ENCODE measurements around the gene KIF16B.
"Not testable (repeated sequence)": the region's sequence is repeated elsewhere in the genome, so short reads cannot be mapped to it uniquely, and the experiment has no call there.

Gene KIF16B, protein sequence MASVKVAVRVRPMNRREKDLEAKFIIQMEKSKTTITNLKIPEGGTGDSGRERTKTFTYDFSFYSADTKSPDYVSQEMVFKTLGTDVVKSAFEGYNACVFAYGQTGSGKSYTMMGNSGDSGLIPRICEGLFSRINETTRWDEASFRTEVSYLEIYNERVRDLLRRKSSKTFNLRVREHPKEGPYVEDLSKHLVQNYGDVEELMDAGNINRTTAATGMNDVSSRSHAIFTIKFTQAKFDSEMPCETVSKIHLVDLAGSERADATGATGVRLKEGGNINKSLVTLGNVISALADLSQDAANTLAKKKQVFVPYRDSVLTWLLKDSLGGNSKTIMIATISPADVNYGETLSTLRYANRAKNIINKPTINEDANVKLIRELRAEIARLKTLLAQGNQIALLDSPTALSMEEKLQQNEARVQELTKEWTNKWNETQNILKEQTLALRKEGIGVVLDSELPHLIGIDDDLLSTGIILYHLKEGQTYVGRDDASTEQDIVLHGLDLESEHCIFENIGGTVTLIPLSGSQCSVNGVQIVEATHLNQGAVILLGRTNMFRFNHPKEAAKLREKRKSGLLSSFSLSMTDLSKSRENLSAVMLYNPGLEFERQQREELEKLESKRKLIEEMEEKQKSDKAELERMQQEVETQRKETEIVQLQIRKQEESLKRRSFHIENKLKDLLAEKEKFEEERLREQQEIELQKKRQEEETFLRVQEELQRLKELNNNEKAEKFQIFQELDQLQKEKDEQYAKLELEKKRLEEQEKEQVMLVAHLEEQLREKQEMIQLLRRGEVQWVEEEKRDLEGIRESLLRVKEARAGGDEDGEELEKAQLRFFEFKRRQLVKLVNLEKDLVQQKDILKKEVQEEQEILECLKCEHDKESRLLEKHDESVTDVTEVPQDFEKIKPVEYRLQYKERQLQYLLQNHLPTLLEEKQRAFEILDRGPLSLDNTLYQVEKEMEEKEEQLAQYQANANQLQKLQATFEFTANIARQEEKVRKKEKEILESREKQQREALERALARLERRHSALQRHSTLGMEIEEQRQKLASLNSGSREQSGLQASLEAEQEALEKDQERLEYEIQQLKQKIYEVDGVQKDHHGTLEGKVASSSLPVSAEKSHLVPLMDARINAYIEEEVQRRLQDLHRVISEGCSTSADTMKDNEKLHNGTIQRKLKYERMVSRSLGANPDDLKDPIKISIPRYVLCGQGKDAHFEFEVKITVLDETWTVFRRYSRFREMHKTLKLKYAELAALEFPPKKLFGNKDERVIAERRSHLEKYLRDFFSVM (N-terminal part only)

DNA sequence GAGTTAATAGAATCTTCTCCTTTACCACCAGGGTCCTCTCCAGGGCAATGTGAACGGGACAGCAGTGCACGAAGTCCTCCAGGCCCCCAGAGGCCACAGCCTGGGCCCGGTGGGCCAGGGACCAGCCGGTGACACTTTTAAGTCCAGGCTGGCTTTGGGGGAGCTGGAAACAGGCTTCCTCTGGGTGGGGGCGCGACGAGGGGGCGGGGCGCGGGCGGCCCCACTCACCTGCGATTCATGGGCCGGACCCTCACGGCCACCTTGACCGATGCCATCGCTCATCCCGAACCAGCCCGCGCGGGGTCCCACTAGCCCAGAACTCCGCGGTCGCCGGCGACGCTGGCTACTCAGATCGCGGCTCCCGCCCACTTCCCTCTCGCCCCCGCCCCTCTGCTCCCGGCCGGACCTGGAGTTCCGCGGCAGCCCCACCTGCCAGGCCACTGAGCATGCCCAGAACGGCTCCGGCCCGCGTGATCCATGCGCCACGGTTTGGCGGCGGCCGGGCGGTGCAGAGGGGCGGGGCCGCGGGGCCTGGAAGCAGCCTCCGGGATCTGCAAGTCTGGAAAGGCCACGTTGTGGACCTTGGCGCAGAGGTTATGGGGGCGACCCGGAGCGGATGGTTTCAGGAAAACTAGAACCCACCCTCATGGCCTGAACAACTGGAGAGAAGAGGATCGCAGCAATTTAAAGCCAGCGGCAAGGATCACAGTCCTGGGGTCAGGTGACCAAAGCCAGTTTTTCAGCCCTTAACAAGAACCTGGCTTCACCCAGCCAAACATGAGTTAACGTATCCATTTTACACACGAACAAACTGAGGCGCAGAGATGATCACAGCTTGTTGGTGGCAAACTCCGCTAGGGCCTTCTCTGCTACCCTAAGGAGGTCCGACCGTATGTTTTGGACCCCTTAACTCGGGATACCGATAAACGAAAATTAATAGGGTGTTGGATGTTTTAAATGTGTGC lies at the start of gene KIF16B:
TSS of gene KIF16B (minus strand) at position 448 of the 965 bp plus-strand sequence. CDS start at position 275, 173 bp downstream.
- DNase-seq (ENCODE audit: low spot score): peak; percentile 93

GRCh38 chr20:16622501-16622900 lies 49.3 kb upstream of the KIF16B start:
- DNase-seq (ENCODE audit: low spot score): no peak

GRCh38 chr20:16621435-16622141 lies 48.3 kb upstream of the KIF16B start:
- no peak for DNase-seq (ENCODE audit: low spot score)

DNA sequence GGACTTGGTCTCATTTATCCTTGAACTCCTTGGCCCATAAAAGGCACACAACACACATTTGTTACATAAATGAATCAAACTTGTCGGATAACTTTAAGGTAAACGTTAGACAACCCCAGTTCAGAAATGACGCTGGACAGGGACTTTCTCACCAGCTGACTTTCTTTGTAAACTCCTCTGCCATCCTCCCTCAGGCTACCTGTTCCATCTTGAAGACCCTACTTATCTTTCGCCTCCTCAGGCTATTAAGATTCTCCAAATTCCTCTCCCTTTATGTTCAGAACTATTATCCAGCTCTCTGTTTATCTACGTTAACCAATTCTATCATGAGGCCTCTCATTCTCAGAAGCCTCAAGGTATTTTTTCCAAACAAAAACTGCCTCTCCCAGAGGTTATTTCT lies 47.7 kb upstream of the KIF16B start:
- DNase-seq (ENCODE audit: low spot score): no peak

DNA sequence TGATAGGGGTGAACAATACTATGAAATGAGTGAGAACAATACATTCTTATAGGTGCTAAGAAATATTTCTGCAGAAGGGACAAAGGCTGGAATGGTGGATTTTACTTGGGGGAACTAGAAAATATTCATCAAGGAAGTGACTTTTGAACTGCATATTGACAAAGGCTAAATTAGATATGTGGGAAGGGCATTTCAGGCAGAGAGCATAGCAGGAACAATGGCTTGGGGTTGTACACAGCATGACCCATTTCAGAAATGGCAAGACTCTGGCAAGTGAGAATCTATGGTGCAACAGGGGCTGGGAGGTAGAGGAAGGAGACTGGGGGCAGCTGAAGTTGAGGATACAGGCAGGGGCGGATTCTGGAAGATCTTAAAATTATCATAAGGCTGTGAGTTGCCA lies 46.7 kb upstream of the KIF16B start:
- DNase-seq (ENCODE audit: low spot score): no peak

GRCh38 chr20:16617056-16617455 lies 43.8 kb upstream of the KIF16B start:
- no peak for DNase-seq (ENCODE audit: low spot score)

GRCh38 chr20:16616317-16616716 lies 43.1 kb upstream of the KIF16B start:
- no peak for DNase-seq (ENCODE audit: low spot score)

GRCh38 chr20:16615199-16615598 lies 42.0 kb upstream of the KIF16B start:
- peak; percentile 15 for DNase-seq (ENCODE audit: low spot score)

DNA sequence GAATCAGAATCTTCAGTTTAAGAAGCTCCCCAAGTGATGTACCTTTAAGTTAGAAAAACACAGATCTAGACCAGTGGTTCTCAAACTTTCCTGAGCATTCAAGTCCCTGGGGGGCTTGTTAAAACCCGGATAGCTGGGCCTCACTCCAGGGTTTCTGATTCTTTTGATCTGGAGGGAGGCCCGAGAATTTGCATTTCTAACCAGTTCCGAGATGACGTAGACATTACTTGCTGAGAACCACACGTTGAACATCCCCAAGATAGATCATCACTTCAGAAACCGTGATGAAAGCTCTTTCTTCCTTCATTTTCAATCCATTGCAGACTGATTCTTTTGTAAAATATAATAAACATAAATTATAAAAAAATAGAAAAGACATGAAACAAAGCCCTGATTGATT lies 40.7 kb upstream of the KIF16B start:
- DNase-seq (ENCODE audit: low spot score): no peak

DNA sequence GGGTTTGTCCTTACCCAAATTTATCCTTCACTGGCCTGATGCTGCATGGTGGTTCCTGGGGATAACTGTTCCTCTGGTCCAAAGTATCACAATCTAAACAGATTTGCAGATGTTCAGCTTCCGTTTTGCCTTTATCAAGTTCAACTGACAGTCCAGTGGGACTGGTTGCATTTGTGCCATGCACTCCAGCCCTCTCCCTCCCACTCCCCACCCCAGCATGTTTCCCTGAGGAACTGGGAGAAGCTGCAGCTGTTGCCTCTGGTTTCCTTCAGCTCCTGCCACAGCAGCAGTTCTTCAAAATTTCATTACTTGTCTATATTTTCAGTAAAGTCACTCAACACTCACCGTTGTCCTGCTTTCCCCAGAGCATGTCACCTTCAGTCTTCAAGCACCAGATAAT lies 39.5 kb upstream of the KIF16B start:
- no peak for DNase-seq (ENCODE audit: low spot score)

DNA sequence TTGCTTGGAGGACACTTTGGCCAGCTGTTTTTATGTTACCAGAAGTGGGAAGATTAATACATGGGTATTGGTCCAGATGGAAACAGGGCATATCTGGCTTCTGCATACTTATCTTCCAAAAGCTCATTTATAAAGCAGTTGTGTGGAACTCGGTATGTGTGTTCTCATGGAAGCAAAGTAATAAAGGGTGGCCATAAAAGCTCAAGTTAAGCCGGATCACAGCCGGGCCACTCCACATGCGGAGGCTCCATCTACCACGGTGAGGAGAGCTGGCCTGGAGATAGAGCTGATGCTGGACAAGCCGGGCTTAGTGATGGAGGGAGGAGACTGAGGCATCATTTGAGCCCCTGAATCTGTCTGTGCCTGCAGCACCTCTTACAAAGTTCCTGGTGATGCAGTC lies 38.6 kb upstream of the KIF16B start:
- no peak for DNase-seq (ENCODE audit: low spot score)

DNA sequence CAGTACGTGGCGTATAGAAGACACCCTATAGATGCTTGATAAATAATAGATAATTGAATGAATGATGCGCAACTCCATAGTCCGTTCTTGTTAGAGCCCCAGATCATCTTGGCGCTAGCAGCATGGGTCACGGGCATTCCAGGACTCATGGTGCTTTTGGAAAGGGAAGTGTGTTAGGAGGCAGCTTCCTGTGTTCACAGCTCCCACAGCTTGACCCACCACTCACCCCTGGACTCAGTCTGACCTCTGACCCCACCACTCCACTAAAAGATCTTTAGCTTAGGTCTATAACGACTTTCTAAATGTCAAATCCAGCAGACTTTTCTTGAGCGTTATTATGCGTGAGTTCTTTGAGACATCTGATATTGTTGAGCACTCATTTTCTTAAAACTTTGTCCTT lies 35.8 kb upstream of the KIF16B start:
- no peak for DNase-seq (ENCODE audit: low spot score)

GRCh38 chr20:16608277-16608650 lies 35.0 kb upstream of the KIF16B start:
- DNase-seq (ENCODE audit: low spot score): no peak

- DNase-seq (ENCODE audit: low spot score): no peak
These were observed 34.4 kb upstream of the KIF16B start for GRCh38 chr20:16607364-16608276.

DNA sequence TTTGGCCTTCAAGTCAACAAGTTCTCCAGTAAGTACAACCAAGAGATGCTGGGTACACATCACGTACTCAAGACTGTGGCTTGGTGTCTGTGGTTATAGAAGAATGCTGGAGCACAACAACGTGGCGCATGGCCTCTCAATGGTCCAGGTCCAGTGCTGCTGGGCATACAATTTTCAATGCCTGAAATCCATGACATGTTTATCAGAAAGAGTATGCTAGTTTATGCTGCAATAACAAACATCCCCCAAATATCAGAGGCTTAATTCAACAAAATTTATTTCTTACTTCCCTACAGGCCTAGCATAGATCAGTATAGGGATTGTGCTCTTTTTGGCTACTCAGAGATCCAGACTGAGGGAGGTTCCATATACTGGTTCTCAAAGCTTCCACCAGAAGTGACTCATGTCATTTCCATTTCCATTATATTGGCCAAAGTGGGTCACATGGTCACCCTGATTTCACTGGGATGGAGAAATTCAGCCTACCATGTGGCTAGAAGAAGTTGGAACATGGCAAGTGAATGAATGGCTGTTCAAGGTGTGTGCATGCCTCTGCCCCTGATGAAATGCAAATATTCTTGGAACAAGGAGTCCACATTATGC lies 33.3 kb upstream of the KIF16B start:
- DNase-seq (ENCODE audit: low spot score): no peak

- no peak for DNase-seq (ENCODE audit: low spot score)
These were observed 27.8 kb upstream of the KIF16B start for GRCh38 chr20:16601047-16601446.

DNA sequence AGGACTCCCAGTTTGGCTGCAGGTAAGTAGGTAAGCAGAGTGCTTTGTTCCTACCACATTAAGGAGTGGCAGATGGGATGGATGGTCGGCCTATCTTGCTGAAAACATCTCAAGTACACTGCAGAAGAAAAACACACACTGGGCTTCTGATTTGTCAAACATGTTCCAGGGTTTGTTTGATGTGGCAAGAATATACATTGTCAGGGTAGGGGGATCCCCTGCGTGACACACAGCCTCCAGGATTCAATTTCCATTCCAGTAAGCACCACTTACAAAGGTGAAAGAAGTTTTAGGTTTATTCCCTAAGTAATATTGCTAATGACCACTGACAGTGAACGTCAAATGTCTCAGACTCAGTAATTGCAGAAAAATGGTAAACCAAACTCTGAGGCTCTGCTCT lies 26.0 kb upstream of the KIF16B start:
- DNase-seq (ENCODE audit: low spot score): no peak

DNA sequence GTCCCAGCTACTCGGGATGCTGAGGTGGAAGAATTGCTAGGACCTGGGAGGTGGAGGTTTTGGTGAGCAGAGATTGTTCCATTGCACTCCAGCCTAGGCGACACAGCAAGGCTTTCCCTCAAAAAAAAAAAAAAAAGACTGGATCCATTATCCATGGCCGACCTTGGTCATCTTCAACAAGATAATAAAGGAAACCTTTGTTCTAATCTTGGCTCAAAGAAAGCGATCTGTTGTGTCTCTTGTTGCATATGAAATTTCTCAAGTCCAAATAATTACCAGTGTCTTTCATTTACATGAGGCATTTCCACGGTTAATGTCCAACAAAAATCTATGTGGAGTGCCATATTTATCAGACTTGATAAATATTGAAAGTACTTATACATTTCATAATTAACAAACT lies 23.7 kb upstream of the KIF16B start:
- no peak for DNase-seq (ENCODE audit: low spot score)

GRCh38 chr20:16596404-16596803 lies 23.2 kb upstream of the KIF16B start:
- not testable (repeated sequence) for DNase-seq (ENCODE audit: low spot score)

Data from iPS-NIHi11 (cell line).